ENCODE results near the gene PYGB. TPM values are rescaled to one million over a fixed set of nuclear protein-coding genes. Genes with fewer than 3 reads are reported as not detected.

Gene PYGB
- total RNA-seq, 1 donor from 2014 or later = 109 TPM

DNA sequence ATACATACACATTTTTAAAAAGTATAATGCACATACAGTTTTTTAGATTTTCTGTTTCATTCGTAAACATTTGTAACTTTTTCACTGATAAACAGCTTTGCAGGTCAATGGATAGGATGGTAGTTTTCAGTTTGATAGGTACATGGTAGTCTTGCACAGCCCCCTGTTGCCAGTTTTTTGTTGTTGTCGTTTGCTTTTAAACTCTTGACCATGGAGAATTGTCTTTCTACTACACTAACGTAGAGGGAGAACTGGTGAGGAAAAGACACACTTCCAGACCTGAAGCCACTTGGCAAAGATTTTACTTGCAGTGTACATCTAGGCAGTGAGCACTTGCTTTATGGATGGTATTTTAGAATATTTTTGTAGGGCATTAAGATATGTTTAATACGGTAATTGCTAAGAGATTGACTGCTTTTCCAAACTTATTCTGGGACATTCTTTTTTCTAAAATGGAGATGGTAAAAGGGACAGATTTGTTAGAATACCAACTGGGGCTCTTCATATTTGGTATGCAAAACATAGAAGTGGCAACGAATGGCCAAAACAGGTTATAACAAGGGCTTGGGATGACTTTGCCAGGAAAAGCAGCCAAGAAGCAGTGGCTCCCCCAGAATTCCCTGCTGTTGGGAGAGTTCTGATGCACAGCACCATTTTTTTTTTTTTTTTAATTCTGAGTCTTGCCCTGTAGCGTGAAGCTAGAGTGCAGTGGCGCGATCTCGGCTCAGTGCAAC, 1.5 kb downstream of the PYGB start:
- peak; percentile 64 for DNase-seq (ENCODE audit: low spot score)

DNA sequence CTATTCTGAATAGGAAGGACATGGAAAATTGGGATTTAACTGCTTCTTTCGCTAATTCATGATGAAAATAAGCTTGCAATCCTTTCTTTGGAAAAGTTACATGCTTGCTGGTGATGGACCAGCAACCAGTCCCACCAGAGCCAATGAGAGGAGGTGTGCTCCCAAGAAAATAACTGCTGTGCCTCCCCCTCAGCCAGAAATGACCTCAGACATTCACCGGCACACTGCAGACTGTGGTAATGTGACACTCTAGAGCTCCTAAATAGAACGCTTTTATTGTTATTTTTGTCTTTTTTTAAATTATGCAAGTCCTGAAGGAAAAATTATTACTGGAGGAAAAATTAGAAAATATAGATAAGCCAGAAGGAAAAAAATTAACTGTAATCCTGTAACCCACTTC, 2.6 kb downstream of the PYGB start:
- DNase-seq (ENCODE audit: low spot score) = peak; percentile 27

DNA sequence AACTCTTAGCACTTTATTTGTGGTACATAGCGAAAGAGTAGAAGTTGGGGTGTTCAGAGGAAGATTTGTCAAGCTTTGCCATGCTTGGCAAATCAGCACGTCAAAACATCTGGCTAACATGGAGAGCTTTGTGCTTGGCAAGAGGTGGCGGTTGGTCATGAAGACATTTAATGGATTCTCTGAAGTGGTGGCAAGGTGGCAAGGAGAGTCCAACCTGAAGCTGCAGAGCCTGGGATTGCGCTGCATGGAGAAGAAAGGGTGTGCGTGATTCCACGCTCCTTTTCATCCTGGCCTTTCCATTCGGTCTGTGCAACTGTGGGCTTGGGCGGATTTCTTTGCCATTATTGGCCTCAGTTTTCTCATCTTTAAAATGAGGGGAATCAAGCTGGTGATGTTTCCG, 3.1 kb downstream of the PYGB start:
- peak; percentile 15 for DNase-seq (ENCODE audit: low spot score)

DNA sequence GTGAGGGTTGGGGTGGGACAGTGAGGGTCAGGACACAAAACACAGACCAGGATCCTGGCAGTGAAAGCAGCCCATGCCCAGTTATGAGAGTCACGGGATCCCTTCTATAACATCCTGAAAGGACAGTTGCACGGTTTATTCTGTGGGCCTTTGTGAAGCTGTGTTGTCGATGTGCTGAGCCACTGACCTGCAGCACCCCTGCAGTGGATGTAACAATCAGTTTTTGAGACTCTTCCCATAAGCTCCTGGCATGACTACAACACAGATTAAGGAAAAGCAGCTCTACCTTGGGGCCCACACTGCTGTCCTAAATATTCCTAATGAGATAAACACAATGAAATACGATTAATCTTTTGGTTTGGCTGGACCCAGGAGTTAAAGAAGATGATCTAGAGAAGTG, 3.7 kb downstream of the PYGB start:
- DNase-seq (ENCODE audit: low spot score) = peak; percentile 36

DNA sequence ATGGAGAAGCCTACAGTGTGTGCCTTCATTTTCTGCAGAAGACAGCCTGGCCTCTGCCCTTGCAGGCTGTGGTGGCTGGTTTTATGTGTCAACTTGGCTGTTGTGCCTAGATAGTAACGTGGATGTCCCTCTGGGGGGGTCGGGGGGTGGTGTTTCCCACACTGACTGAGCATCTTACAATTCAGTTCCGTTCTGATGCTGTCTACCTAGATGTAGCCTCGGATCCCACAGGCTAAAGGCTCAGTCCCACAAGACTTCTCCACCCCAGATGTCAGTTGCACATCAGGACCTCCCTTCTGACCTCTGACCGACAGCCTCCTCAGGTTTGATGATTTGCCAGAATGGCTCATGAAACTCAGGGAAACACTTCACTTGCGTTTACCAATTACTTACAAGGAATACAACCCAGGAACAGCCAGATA, 4.4 kb downstream of the PYGB start:
- DNase-seq (ENCODE audit: low spot score) = peak; percentile 22

DNA sequence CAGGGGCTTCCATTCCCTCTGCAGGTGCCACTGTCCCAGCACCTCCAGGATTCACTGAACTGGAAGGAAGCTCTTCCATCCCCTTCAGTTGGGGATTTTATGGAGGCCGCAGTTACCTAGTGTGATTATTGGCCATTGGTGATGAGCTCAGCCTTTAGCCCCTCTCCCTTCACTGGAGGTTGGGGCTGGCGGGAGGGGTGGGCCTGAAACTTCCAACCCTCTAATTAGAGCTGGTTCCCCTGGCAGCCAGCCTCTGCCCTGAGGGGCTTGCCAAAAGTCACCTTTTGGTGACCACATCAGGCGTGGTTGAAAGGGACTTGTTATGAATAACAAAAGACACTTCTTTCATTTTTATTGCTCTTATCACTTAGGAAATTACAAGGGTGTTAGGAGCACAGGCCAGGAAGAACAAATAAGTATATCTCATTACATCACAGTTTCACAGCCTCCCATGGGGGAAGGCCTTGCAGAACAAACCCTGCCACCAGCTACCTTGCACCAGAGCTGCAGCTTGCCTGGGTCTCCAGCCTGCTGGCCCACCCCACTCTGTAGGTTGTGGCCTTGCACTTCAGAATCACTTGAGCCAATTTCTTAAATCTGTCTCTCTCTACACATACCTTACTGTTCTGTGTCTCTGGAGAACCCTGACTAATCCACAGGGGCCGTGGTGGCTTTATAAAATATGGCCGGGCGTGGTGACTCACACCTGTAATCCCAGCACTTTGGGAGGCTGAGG, 5.0 kb downstream of the PYGB start:
- peak; percentile 32 for DNase-seq (ENCODE audit: low spot score)

DNA sequence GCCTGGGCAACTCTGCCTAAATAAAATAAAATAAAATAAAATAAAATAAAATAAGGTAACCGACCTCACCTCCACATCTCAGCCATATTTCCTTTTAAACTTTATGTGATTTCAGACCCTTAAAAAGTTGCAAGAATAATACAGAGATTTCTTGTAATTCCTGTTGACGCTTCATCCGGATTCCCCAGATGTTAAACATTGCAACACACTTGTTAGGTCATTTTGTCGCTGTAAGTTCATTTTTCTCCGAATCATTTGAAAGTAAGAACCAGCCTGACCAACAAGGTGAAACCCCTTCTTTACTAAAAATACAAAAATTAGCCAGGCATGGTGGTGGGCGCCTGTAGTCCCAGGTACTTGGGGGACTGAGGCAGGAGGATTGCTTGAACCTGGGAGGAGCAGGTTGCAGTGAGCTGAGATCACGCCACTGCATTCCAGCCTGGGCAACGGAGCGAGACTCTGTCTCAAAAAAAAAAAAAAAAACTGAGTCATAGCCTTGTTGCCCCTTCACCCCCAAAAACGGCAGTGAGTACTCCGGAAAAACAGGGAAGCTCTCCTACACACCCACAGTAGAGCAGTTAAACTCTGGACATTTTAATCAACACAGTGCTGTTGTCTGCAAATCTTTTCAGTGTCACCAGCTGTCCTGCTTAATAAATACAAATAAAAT, 5.9 kb downstream of the PYGB start:
- peak; percentile 33 for DNase-seq (ENCODE audit: low spot score)

DNA sequence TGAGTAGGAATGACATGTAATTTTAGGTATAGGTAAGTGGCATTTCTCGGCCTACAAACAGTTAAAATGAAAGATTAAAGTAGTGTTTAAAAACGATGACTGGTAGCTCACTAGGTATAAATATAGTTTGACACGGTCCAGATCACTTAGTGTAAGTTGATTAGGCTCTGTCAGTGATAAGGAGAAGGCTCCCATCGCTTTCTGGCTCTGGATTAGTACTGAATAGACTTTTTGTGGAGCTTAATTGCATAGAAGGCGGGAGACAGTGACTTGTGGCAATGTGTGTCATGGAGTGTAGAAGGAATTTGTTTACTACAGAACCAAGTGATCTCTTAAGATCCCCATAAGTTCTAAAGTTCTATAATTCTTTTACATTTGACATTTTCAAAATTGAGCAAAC, 6.7 kb downstream of the PYGB start:
- no peak for DNase-seq (ENCODE audit: low spot score)

DNA sequence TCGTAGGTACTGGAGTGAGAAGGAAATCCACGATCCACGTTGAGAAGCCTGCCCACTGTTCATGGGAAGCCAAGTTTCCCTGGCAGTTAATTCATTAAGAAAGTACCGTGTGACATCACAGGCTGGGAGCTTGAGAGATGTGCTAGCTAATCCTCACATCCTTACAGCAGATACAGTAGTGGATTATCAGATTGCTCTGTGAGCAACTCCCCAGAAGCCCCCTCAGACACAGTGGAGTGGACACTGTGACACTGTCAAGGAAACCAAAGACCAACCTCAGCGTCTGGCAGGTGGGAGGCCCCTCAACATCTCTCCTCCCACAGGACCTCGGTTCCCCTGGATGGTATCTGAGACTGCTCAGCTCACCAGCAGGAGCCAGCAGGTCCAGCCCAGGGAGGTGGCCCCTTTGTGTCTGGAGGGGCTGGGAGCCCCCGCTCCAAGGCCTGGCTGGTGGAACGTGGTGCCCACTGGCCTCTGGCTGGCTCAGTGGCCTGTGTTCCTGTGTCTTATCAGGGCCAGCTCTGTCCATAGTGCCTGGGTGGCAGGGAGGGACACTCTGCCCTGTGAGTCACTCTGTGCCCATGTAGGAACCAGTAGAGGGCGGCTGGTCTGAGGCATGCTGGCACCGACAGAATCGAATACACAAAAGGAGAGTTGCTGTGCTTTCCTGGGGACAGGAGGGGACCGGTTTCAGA, 7.2 kb downstream of the PYGB start:
- peak; percentile 75 for DNase-seq (ENCODE audit: low spot score)

DNA sequence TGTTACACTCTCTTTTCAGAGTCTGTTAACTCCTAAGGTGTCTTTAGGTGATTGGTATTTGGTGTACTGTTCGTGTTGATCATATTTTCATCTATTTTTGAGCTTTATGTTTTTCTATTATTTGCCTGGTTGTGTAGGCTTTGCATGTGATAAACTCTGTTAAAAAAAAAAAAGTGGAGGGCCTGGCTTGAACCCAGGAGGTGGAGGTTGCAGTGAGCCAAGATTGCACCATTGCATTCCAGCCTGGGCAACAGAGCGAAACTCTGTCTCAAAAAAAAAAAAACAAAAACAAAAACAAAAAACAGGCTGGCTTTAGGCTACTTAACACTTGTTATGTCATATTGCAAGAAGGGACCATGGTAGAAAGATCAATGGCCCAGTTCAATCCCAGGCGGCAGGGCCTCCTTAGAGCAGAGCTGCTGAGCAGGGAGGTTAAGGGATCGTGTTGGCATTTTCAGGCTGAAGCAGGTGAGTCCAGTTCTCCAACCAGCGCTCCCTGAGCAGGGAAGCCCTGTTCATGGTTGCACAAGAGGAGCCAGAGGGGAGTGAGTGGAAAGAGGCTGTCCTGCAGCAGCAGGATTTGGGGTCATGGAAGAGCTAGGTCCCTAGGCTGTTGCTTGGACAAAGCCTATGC, 8.5 kb downstream of the PYGB start:
- DNase-seq (ENCODE audit: low spot score) = no peak

DNA sequence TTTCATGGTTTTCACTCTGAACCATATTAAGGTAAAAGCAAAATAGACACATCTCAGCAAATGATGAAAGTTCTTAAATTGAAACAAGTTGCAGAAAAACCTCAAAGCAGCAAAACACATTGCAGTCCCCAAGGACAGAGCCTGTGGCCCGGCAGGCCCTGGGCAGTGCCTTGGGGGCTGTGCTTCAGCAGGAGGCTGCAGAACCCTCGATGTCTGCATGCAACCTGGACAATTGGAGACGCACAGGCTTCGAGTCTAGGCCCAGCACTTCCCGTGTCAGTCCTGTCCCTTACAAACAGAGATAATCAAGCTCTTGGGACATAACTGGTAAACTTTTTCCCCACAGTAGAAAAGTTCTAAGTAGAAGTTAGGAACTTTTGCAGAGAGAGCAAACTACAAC, 9.2 kb downstream of the PYGB start:
- DNase-seq (ENCODE audit: low spot score) = no peak

DNA sequence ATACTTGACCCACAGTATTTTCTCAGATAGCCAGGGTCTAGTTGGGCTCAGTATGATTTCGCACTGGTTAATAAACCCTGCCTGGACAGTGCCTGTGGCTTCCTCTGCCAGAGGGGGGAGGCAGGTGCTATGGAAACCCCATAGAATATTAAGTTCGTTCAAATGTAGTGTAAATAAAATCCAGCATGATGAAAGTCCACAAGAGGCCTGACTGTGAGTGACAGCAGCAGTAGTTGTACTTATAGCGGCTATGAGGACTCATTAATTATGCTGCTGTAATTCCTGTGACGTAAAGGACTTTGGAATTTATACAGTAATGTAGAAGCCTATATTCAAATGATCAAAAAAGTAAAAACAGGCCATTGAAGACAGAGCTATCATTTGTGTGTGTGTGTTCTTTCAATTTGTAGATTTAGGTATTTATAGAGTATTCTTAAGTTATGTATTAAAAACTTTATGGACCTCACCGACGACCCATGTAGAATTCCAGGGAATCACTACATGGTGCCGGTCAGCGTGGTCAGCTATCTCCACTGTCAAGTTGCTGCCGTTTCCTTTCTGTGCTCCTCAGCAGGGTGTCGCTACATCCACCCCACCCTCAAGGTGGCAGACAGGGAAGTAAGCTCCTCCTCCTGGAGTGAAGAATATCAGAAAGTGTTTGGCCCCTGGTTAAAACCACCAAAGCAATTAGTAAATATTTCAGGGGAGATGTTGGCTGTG, 10.0 kb downstream of the PYGB start:
- DNase-seq (ENCODE audit: low spot score) = no peak

DNA sequence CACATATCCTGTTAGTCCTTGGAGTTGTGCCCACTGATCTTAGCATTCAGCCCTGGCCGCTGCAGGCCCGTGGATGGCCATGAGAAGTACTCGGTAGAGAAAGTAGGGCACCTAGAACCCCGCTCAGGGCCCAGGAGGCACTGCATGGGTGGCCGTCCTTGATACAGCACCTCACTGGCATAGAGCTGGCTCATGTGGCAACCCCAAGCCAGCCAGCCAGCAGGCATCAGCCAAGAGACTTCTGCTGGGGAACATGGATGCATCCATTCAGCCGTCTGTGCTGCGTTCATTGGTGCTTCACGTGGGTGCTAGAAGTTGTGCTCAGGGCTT, 10.6 kb downstream of the PYGB start:
- peak; percentile 31 for DNase-seq (ENCODE audit: low spot score)

DNA sequence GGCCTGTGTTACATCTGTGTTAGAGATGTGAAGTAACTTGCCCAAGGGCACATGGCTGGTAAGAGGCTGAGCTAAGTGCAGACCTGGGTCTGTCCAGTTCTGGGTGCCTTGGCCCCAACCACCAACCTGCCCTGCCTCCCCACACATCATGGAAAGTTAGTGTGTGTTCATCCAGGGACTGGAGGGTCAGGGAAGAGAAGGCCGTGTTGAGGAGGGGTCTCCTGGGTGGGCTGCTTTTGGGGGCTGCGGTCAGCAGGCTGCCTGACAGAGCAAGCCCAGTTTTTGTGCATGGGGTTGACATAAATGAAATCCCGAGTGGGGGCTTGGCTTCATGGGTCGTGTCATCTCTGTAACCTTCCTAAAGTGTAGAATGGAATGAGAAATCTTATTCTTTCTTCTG, 10.9 kb downstream of the PYGB start:
- no peak for DNase-seq (ENCODE audit: low spot score)

DNA sequence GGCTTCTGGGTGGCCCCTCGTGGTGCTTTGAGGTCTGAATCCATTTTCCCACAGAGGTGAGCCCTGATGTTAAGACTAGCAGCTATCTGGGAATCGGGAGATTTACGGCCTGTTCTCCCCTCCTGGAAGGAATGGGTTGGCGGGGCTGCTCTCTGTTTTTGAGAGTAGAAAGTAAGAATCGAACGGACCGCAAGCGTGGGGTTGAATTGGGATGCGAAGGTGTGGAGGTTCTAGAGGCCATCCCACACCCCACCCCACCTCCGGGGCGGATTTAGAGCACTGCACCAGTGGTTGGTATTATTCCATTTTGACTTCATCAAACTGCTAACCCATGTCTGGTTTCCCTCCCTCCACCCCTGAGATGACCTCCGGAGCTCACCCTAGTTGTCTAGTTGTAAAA, 11.5 kb downstream of the PYGB start:
- peak; percentile 40 for DNase-seq (ENCODE audit: low spot score)

DNA sequence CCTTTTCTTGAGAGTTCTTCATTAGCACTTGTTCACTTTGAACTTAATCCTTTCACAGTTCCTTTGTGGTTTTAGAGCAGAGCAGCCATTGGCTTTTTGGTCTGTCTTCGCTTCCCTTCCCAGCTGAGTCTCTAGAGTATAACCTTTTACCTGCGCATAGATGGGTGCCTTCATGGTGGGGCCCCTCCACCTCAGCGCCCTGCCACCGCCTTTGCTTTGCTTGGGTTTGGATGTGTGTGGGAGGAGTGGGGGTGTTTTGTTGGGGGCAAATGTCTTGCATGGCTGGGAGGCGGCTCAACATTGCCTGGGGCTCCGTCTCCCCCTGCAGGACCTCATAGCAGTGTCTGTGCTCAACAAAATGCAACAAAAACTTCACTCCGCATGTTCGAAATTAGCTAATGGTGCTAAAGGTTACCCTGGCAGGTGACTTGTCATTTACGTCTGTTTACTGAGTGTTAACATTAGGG, 11.9 kb downstream of the PYGB start:
- peak; percentile 27 for DNase-seq (ENCODE audit: low spot score)

DNA sequence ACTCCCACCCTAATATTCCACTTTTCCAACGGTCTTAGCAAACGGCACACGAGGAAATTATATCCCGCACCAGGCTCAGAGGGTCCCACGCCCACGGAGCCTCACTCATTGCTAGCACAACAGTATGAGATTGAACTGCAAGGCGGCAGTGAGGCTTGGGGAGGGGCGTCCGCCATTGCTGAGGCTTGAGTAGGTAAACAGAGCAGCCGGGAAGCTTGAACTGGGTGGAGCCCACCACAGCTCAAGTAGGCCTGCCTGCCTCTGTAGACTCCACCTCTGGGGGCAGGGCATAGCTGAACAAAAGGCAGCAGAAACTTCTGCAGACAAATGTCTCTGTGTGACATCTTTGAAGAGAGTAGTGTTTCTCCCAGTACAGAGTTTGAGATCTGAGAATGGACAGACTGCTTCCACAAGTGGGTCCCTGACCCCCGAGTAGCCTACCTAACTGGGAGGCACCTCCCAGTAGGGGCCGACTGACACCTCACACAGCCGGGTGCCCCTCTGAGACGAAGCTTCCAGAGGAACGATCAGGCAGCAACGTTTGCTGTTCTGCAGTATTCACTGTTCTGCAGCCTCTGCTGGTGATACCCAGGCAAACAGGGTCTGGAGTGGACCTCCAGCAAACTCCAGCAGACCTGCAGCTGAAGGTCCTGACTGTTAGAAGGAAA, 13.0 kb downstream of the PYGB start:
- DNase-seq (ENCODE audit: low spot score) = peak; percentile 31

DNA sequence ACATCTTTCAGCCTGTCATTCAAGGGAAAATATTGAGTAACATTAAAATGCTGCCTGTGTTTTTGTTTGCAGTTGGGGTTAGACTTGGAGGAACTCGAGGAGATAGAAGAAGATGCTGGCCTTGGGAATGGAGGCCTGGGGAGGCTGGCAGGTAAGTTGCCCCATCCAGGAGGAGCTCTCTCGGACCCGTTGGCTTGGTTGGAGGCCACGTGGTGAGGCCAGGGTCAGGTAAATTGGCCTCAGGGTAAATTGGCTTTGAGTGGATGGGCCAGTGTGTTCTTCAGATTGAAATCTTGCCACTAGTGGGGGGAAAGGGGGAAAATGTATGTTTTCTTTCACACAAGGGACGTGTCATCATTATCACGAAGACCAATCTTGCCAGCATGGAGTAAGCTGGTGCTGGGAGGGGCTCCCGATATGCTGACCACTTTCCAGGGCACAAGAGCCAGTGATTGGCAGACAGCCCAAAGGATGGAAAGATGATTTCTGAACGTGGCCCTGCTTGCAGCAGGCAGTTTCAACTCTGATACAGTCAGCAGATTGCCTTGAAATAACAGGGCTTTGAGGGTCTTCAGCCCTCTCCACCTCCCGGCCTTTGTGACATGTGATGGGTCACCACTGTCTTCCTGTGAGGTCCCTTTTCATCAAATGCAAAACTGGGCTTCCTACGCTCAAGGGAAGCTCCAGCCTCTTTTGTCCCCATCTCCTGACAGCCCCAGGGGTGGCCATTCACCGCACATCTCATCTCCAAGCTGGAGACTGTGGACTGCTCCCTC, 21.4 kb downstream of the PYGB start:
- DNase-seq (ENCODE audit: low spot score) = peak; percentile 34

DNA sequence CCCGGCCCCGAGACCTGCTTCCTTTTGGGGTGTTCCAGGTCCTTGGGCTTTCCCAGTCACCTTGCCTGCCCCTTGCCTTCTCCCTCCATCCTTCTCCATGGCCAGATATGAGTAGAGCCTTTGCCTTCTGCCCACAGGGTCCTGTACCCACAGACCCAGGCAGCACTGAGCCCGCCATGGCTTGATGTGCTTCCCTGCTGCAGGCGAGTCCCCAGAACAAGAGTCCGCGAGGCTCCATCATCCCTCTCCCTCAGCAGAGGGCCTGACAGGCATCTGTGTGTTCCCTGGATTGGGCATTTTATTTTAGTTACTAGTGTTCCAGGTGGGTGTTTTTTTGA, 21.9 kb downstream of the PYGB start:
- no peak for DNase-seq (ENCODE audit: low spot score)

DNA sequence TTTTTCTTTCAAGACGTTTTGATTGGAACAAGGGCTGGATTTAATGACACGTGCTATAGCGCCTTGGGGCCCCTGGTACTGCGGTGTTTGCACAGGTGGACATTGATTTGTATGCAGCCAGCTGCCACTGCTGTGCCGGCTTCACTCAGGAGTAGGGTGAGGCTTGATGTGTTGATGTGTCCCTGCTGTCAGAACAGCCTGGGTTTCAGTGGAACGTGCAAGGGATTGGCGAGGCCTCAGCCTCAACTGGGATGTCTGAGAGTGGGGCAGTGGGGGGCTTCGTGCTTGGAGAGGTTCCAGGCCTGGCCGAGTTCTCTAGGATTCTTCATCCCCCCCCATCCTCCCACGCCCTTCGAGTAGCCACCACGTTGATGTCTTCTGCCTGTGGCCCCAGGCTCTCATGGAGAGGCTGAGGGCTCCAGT, 23.0 kb downstream of the PYGB start:
- peak; percentile 39 for DNase-seq (ENCODE audit: low spot score)
